Caco-2 (cell line): ENCODE measurements around the gene LRRC75A. TPM values are rescaled to one million over a fixed set of nuclear protein-coding genes. Genes with fewer than 3 reads are reported as not detected.

Experiments
- BruUV-seq: library from RNA; stranded (reverse); fragments of 400-500 nt; replicated peaks from 2 replicates; lab custom pipeline; 2021; lab: Mats Ljungman, UMichigan
- CTCF ChIA-PET: fragments of 300-600 bp; sonication (Branson Sonifier 250); formaldehyde crosslinking; loops from one replicate; lab custom pipeline; 2022; ENCODE audit warnings: antibody characterized with exemption; lab: Charles Lee
- POLR2A ChIA-PET: fragments of 300-600 bp; sonication (Branson Sonifier 250); formaldehyde crosslinking; loops from one replicate; lab custom pipeline; 2022; ENCODE audit warnings: antibody characterized with exemption; lab: Charles Lee
- DNase-seq, 2 experiments: peaks; one replicate each; pipeline versions ENCODE4 v3.0.0 to v3.0.0-alpha.2; 2020 to 2022
- H3K27me3 ChIP-seq: replicated peaks from 2 replicates; pipeline ENCODE4 v1.6.0; 2011; ENCODE audit warnings: low read length; ENCODE audit not compliant: control insufficient read depth, insufficient read depth
- H3K36me3 ChIP-seq: 2 replicates; pipeline ENCODE4 v1.5.1; 2011; ENCODE audit warnings: low read length; ENCODE audit not compliant: control insufficient read depth, insufficient read depth
- H3K4me1 ChIP-seq: fragments of 250-450 bp; sonication (Bioruptor Pico); 2 replicates; pipeline ENCODE4 v1.5.1; 2020; ENCODE audit warnings: mild to moderate bottlenecking
- H3K4me3 ChIP-seq: 2 replicates; pipeline ENCODE4 v1.5.1; 2011; ENCODE audit warnings: low read depth, mild to moderate bottlenecking, control low read depth, low read length
- H3K9me3 ChIP-seq: fragments of 250-450 bp; sonication (Bioruptor Pico); 2 replicates; pipeline ENCODE4 v1.5.1; 2020; ENCODE audit warnings: mild to moderate bottlenecking, moderate library complexity
- H3K27ac Mint-ChIP-seq: one replicate; pipeline ENCODE4 v1.8.0; 2022; ENCODE audit warnings: mixed read lengths; ENCODE audit not compliant: unreplicated experiment
- H3K27me3 Mint-ChIP-seq: one replicate; pipeline ENCODE4 v1.8.0; 2022; ENCODE audit warnings: mixed read lengths; ENCODE audit not compliant: insufficient read depth, unreplicated experiment
- H3K36me3 Mint-ChIP-seq: one replicate; pipeline ENCODE4 v1.8.0; 2022; ENCODE audit warnings: mild to moderate bottlenecking, mixed read lengths; ENCODE audit not compliant: insufficient read depth, unreplicated experiment
- H3K4me1 Mint-ChIP-seq: one replicate; pipeline ENCODE4 v1.8.0; 2022; ENCODE audit warnings: low read depth, mixed read lengths; ENCODE audit not compliant: unreplicated experiment
- H3K4me3 Mint-ChIP-seq: one replicate; pipeline ENCODE4 v1.8.0; 2022; ENCODE audit warnings: mild to moderate bottlenecking, moderate library complexity, mixed read lengths; ENCODE audit not compliant: unreplicated experiment
- H3K9me3 Mint-ChIP-seq: one replicate; pipeline ENCODE4 v1.8.0; 2022; ENCODE audit warnings: mixed read lengths; ENCODE audit not compliant: unreplicated experiment
- CTCF ChIP-seq, 2 experiments: fragments of 200-600 bp in 1 of 2; IDR thresholded peaks; 1 replicate in 1 of 2; 2 replicates in 1 of 2; pipeline versions ENCODE4 v1.5.1 to v1.8.0; 2011 to 2022; ENCODE audit warnings: antibody characterized with exemption in 1 of 2, control low read depth in 1 of 2, inconsistent platforms in 1 of 2, low read depth in 1 of 2, low read length in 1 of 2, mild to moderate bottlenecking in 1 of 2, moderate library complexity in 1 of 2; ENCODE audit not compliant: insufficient read depth in 1 of 2, severe bottlenecking in 1 of 2, unreplicated experiment in 1 of 2
- intact Hi-C: fragments of 100-400 bp; cut with micrococcal nuclease; formaldehyde crosslinking; loops from one replicate; pipeline ENCODE4 v1.10.0; 2022; ENCODE audit not compliant: unreplicated experiment
- total RNA-seq: library from RNA; stranded (reverse); gene quantifications from 2 replicates; pipeline ENCODE4 v1.2.3, GENCODE V29; 2022

LRRC75A gene
- total RNA-seq, 1 experiment from 2014 or later, result 4.5 TPM

DNA sequence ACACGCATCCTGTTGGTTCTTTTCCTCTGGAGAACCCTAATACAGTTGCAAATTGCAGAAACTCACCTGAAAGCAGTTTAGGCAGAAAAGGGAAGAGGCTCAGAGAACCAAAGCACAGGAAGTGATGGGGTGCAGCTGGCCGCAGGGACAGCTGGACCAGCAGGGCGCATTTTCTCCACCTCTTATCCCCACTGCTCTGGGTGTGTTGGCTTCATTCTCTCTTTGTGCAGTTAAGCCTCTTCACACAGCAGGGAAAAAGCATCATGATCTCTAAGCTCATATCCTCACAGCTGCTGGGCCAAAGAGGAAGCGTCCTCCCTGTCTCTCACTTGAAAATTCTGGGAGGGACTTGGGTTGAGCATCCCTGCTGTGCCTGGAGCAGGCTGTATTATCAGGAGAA is 20.0 kb upstream of the LRRC75A start:
- intact Hi-C loops, result no loop called here
- Histone ChIP-seq H3K4me3 (no peak overlapping the region), H3K4me1 (peaks cover 16% of the 10 kb centered on the region), H3K9me3 (no peaks in the 10 kb centered on the region), H3K27me3 (no peaks in the 10 kb centered on the region), H3K36me3 (no peaks in the 10 kb centered on the region)
- ChIA-PET CTCF (no interaction called here), POLR2A (no interaction called here)
- Mint-ChIP-seq H3K36me3 (no peaks in the 10 kb centered on the region), H3K27me3 (no peaks in the 10 kb centered on the region), H3K4me3 (no peak overlapping the region), H3K9me3 (peaks cover 17% of the 10 kb centered on the region), H3K27ac (no peak overlapping the region), H3K4me1 (peaks cover 19% of the 10 kb centered on the region)
- no TSS peak for BruUV-seq
- TF ChIP-seq CTCF (IDR thresholded peaks at IDR 0.05; ENCODE audit: insufficient read depth in 1 of 2, low read depth in 1 of 2, low read length in 1 of 2, severe bottlenecking in 1 of 2, unreplicated experiment in 1 of 2), result no peak
- DNase-seq, result no peak

- no peak overlapping the region for H3K4me3 ChIP-seq
- BruUV-seq, result no TSS peak
Observed at GRCh38 chr17:16511593-16511992, 19.6 kb upstream of the LRRC75A start.

GRCh38 chr17:16507918-16508533 is 16.0 kb upstream of the LRRC75A start:
- H3K36me3 ChIP-seq, result no peaks in the 10 kb centered on the region
- BruUV-seq, result no TSS peak
- H3K27me3 Mint-ChIP-seq, result no peaks in the 10 kb centered on the region
- no peak for DNase-seq
- intact Hi-C loops, result no loop called here
- peaks cover 31% of the 10 kb centered on the region for H3K4me1 ChIP-seq
- H3K4me3 Mint-ChIP-seq, result no peak overlapping the region
- H3K4me1 Mint-ChIP-seq, result peaks cover 40% of the 10 kb centered on the region
- H3K27me3 ChIP-seq, result no peaks in the 10 kb centered on the region
- ChIA-PET CTCF (interaction anchor here (0.8 to 1.9 kb wide), 2 partner anchors 13 to 151 kb away, joined by 3 to 4 read pairs; no protein-coding TSS in a partner anchor), POLR2A (no interaction called here)
- no peak overlapping the region for H3K4me3 ChIP-seq
- peaks cover 17% of the 10 kb centered on the region for H3K9me3 Mint-ChIP-seq
- TF ChIP-seq CTCF (IDR thresholded peaks at IDR 0.05; ENCODE audit: insufficient read depth in 1 of 2, low read depth in 1 of 2, low read length in 1 of 2, severe bottlenecking in 1 of 2, unreplicated experiment in 1 of 2), result no peak
- H3K9me3 ChIP-seq, result no peaks in the 10 kb centered on the region
- no peak overlapping the region for H3K27ac Mint-ChIP-seq
- no peaks in the 10 kb centered on the region for H3K36me3 Mint-ChIP-seq

More at GRCh38 chr17:16511593-16511992, 19.6 kb upstream of the LRRC75A start:
- intact Hi-C loops, result no loop called here
- H3K27ac Mint-ChIP-seq, result no peak overlapping the region
- H3K36me3 ChIP-seq, result no peaks in the 10 kb centered on the region
- H3K9me3 ChIP-seq, result no peaks in the 10 kb centered on the region
- DNase-seq, result no peak
- no peaks in the 10 kb centered on the region for H3K36me3 Mint-ChIP-seq
- H3K9me3 Mint-ChIP-seq, result peaks cover 21% of the 10 kb centered on the region
- CTCF ChIA-PET, result no interaction called here
- no peaks in the 10 kb centered on the region for H3K27me3 Mint-ChIP-seq
- no peak overlapping the region for H3K4me3 Mint-ChIP-seq
- no peak for TF ChIP-seq CTCF (IDR thresholded peaks at IDR 0.05; ENCODE audit: insufficient read depth in 1 of 2, low read depth in 1 of 2, low read length in 1 of 2, severe bottlenecking in 1 of 2, unreplicated experiment in 1 of 2)
- no peaks in the 10 kb centered on the region for H3K27me3 ChIP-seq
- peaks cover 12% of the 10 kb centered on the region for H3K4me1 ChIP-seq
- peaks cover 21% of the 10 kb centered on the region for H3K4me1 Mint-ChIP-seq
- POLR2A ChIA-PET, result interaction anchor here (0.6 kb wide), 1 partner anchor 469 kb away, joined by 14 read pairs; no protein-coding TSS in a partner anchor
